Kidney (tissue), 14 donors: ENCODE results near the gene EGFL8. TPM values are rescaled to one million over a fixed set of nuclear protein-coding genes. Genes with fewer than 3 reads are reported as not detected.

Experiments used
- DNase-seq, 5 donors: peaks; one replicate each; pipeline ENCODE4 v3.0.0-alpha.2; 2013 to 2020
- FAIRE-seq: peaks from 2 replicates; lab custom pipeline; 2012; peaks lifted over from hg19 to GRCh38; lab: Jason Lieb, UNC
- H3K27ac ChIP-seq, 2 donors: one replicate each; pipeline ENCODE4 v1.7.0; 2013; ENCODE audit warnings: low read depth in 2 of 2, low read length in 2 of 2, inconsistent platforms in 1 of 2
- H3K27me3 ChIP-seq: one replicate; pipeline ENCODE4 v1.7.1; 2013; ENCODE audit warnings: low read length, inconsistent platforms; ENCODE audit not compliant: control insufficient read depth, insufficient read depth
- H3K36me3 ChIP-seq, 3 donors: one replicate each; pipeline versions ENCODE4 v1.7.0 to v1.7.1; 2013; ENCODE audit warnings: low read length in 3 of 3, control low read depth in 1 of 3, inconsistent platforms in 1 of 3; ENCODE audit not compliant: insufficient read depth in 3 of 3, control insufficient read depth in 2 of 3
- H3K4me1 ChIP-seq, 3 donors: one replicate each; pipeline versions ENCODE4 v1.7.0 to v1.7.1; 2013; ENCODE audit warnings: low read length in 3 of 3, inconsistent platforms in 1 of 3, low read depth in 1 of 3; ENCODE audit not compliant: control insufficient read depth in 2 of 3, insufficient read depth in 2 of 3
- H3K4me3 ChIP-seq, 3 donors: one replicate each; pipeline versions ENCODE4 v1.7.0 to v1.8.1; 2013; ENCODE audit warnings: low read length in 3 of 3, control low read depth in 1 of 3, inconsistent platforms in 1 of 3
- H3K9ac ChIP-seq, 3 donors: one replicate each; pipeline versions ENCODE4 v1.7.0 to v1.7.1; 2013; ENCODE audit warnings: low read length in 3 of 3, control low read depth in 1 of 3, inconsistent platforms in 1 of 3
- H3K9me3 ChIP-seq, 3 donors: one replicate each; pipeline versions ENCODE4 v1.7.0 to v1.7.1; 2013; ENCODE audit warnings: low read length in 3 of 3, control low read depth in 1 of 3, inconsistent platforms in 1 of 3; ENCODE audit not compliant: control insufficient read depth in 2 of 3, insufficient read depth in 1 of 3
- intact Hi-C: fragments of 100-400 bp; cut with DNase I; formaldehyde crosslinking; loops from one replicate; pipeline ENCODE4 v1.11.1; 2022
- polyA plus RNA-seq: library from polyadenylated mRNA; stranded (reverse); fragments of 350-450 nt; fragmentation: Illumina TruSeq; extraction: RNeasy Lipid Tissue Mini Kit (QIAGEN cat#74804); gene quantifications from one replicate; pipeline ENCODE4 v1.2.3, GENCODE V29; 2014; ENCODE audit warnings: low read depth, low replicate concordance; ENCODE audit not compliant: insufficient read depth
- total RNA-seq: library from RNA; stranded (reverse); fragmentation: NEBNext Ultra II Directional; extraction: Animal tissue kit (Norgen Biotek cat#: 25700); gene quantifications from one replicate; pipeline ENCODE4 v1.2.1, GENCODE V29; 2021
- TF ChIP-seq, protein P1 (sequence below): IDR thresholded peaks from 3 replicates; pipeline ENCODE4 v1.5.1; 2012; ENCODE audit warnings: mild to moderate bottlenecking, moderate library complexity, borderline replicate concordance; ENCODE audit not compliant: insufficient read depth; ENCODE audit errors: extremely low read depth
- donor health status: control.
- donor health status: control.
- donor health status: control.
- donor health status: control.
- donor health status: control.
- donor health status: DM: yes; HTN: yes; CAD: no.
- donor health status: Normal renal cell carcinoma (clear cell type).

The EGFL8 gene
- total and polyA plus RNA-seq, 2 donors from 2014 or later = 15.0 to 18.3 TPM

DNA sequence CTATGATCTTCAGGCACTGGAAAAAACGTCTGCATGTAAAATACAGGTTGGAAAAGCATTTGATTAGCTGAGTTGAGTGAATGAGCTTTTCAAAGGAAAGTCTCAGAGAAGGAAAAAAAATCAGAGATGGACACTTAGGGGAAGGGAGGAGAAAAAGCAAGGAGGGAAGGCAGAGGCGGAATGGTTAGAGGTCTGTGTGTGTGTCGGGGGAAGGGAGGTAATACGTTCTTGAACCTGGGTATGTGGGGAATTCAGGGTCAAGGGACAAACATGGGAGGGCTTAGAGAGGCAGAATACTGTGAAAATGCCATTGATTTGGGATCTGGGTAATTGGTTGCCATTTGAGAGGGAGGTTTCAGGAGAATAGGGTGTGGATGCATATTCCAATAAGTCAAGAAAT is 17.7 kb upstream of the EGFL8 start:
- intact Hi-C loops = no loop called here

DNA sequence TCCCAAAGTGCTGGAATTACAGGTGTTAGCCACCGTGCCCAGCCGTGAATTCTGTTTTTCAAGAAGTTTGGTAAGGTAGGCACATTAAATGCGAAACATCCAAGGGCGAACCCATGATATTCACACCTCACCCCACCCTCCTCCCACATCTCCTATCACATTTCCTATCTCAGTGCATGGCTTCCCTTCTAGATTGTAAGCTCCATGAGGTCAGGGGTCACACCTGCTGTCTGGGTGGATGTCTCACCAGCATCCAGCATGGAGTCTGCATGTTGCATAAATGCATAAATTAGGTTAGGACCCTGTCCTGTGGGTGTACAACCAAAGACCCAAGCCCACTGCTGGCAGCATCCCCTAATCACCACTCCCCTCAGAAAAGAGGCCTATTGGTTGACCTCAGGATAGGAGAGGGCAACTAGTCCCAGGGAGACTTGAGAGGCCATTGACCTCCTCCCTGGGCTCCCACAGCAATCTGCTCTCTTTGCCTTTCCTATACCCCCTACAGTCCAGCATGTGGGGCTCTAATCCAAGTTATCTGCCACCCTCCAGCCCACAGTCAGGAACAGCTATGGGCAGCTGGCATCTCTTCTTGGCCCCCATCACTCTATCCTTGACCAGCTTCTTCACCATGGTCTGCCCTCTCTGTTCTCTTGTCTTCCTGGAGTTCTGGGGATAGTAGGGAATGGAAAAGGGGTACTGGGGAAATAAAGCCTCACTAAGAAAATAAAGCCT is 16.8 kb upstream of the EGFL8 start:
- DNase-seq (no peak), FAIRE-seq (no peak)
- Histone ChIP-seq H3K9me3 (no peaks in the 10 kb centered on the region), H3K9ac (no peak overlapping the region), H3K4me1 (peaks cover 0 to 6% (median 6%) of the 10 kb centered on the region in 3 donors), H3K4me3 (no peak overlapping the region), H3K27ac (no peak overlapping the region), H3K27me3 (no peaks in the 10 kb centered on the region), H3K36me3 (no peaks in the 10 kb centered on the region)
- intact Hi-C loops = no loop called here
- TF ChIP-seq, protein P1, sequence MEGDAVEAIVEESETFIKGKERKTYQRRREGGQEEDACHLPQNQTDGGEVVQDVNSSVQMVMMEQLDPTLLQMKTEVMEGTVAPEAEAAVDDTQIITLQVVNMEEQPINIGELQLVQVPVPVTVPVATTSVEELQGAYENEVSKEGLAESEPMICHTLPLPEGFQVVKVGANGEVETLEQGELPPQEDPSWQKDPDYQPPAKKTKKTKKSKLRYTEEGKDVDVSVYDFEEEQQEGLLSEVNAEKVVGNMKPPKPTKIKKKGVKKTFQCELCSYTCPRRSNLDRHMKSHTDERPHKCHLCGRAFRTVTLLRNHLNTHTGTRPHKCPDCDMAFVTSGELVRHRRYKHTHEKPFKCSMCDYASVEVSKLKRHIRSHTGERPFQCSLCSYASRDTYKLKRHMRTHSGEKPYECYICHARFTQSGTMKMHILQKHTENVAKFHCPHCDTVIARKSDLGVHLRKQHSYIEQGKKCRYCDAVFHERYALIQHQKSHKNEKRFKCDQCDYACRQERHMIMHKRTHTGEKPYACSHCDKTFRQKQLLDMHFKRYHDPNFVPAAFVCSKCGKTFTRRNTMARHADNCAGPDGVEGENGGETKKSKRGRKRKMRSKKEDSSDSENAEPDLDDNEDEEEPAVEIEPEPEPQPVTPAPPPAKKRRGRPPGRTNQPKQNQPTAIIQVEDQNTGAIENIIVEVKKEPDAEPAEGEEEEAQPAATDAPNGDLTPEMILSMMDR = no peak

More for the DNA sequence above, 17.7 kb upstream of the EGFL8 start:
- Histone ChIP-seq H3K9me3 (no peaks in the 10 kb centered on the region), H3K4me3 (no peak overlapping the region), H3K27ac (no peak overlapping the region), H3K9ac (no peak overlapping the region), H3K36me3 (no peaks in the 10 kb centered on the region), H3K4me1 (no peaks in the 10 kb centered on the region), H3K27me3 (no peaks in the 10 kb centered on the region)
- TF ChIP-seq, protein P1 = no peak
- no peak for FAIRE-seq
- no peak for DNase-seq

DNA sequence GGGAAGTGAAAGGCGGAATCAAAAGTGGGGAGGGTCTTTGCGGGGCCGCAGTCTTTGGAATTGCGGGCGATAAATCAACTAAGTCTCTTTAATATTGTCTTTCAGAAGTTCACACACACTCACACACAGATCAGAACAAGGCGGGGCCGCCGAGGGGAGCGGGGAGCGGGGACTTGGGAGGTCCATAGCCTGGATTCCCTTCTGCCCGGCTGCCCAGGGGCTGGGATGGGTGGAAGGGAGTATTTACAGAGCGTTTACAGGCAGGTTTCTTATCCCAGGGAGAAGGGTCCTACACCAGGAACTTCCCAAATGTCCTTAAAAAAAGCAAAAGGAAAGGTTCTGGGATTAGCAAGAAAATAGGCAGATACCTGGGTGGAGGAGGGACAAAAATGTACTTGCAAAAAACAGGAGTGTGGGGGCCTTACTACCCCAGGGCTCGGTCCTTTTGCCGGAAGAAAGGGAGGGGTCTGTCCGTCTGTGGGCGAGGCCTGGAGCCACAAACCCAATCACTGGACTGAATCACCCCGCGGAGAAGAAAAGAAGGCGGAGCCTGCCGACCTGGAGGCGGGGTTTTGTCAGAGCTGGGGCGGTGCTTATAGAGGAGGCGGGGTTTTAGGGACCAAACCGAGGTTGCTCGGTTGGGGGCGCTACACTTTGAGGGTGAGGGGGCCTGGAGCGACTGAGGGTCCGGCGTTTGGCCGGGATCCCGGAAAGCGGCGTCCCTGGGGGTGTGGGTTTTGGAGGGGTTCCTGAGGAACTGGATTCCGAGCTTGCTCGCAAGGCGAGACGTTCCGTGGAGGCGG is 15.9 kb upstream of the EGFL8 start:
- Histone ChIP-seq H3K27ac (no peak overlapping the region), H3K4me1 (peaks cover 4 to 9% (median 7%) of the 10 kb centered on the region in 3 donors), H3K36me3 (no peaks in the 10 kb centered on the region), H3K9me3 (no peaks in the 10 kb centered on the region), H3K9ac (peak overlapping the region in 1 of 3 donors; percentile 36), H3K4me3 (peak overlapping the region in 2 of 3 donors; percentile 49 to 58), H3K27me3 (no peaks in the 10 kb centered on the region)
- TF ChIP-seq, protein P1 = no peak
- no peak for FAIRE-seq
- intact Hi-C loops = no loop called here
- peak; percentile 85 to 93 (median 90) for DNase-seq
